Measurements from ENCODE around the gene FBXW7. TPM values are rescaled to one million over a fixed set of nuclear protein-coding genes. Genes with fewer than 3 reads are reported as not detected.

Gene FBXW7
- total and polyA plus RNA-seq, 2 experiments from 2014 or later, result 16.2 to 43.5 TPM

DNA sequence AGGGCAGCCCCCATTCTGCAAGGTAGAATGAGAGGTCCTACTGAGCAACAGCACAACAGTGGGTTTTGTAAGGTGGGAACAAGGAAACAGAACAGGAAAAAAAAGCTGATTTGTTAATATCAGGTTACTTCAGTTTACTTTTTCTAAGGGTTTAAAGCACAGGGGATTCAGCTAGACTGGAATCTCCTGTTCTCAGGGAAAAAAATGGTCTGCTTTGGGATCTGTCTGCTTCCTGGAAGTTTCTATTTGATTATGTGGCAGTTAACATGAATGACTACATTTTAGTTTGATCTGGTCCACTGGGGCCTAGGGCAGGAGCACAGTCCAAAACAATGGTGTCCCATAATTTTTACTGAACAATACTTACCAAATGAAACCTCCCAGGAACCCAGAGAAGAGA lies 104.6 kb downstream of the FBXW7 start:
- TF ChIP-seq EZH2phosphoT487 (IDR thresholded peaks at IDR 0.05; ENCODE audit: low read depth, severe bottlenecking, unreplicated experiment) (no peak), CTCF (IDR thresholded peaks at IDR 0.05; ENCODE audit: poor library complexity) (no peak)
- H3K36me3 ChIP-seq (replicated peaks; ENCODE audit: insufficient read depth, low read depth), result no peaks in the 10 kb centered on the region
- H3K79me2 ChIP-seq, result peaks cover 28% of the 10 kb centered on the region
- H4K20me1 ChIP-seq (ENCODE audit: insufficient read depth, poor library complexity, severe bottlenecking), result no peaks in the 10 kb centered on the region
- H3K9me3 ChIP-seq (ENCODE audit: low read depth), result no peaks in the 10 kb centered on the region
- no peak for DNase-seq (ENCODE audit: low spot score)
- no peak overlapping the region for H2AFZ ChIP-seq
- peaks cover 17% of the 10 kb centered on the region for H3K4me1 ChIP-seq (ENCODE audit: insufficient read depth)
- no peaks in the 10 kb centered on the region for H3K27me3 ChIP-seq
- H3K27ac ChIP-seq, result peak overlapping the region; percentile 72
- H3K9me2 ChIP-seq (replicated peaks; ENCODE audit: insufficient read depth), result no peaks in the 10 kb centered on the region
- peak overlapping the region; percentile 32 for H3K4me2 ChIP-seq
- no peak overlapping the region for H3K4me3 ChIP-seq

DNA sequence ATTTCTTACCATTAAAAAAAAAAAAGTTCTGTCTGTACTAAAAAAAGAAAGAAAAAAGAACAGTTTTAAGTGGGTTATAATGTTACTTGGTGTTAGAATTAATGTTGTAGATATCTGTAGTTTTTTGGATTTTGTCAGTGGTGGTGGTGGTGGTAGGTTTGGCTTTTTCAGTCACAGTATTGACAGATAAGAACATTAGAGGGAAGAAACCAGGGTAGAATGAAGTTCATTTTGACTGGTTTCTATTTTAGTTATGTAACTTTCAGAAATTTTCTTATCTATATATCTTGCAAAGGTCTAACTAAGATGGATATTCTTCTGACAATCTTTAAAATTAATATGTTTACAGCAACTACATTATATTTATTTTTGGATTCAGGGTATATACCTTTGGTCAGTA lies 105.4 kb downstream of the FBXW7 start:
- Histone ChIP-seq H3K4me1 (ENCODE audit: insufficient read depth) (peaks cover 17% of the 10 kb centered on the region), H3K27me3 (no peaks in the 10 kb centered on the region), H3K36me3 (replicated peaks; ENCODE audit: insufficient read depth, low read depth) (no peaks in the 10 kb centered on the region), H4K20me1 (ENCODE audit: insufficient read depth, poor library complexity, severe bottlenecking) (no peaks in the 10 kb centered on the region), H3K9me3 (ENCODE audit: low read depth) (no peaks in the 10 kb centered on the region), H3K4me3 (no peak overlapping the region), H3K27ac (peak overlapping the region; percentile 72), H2AFZ (no peak overlapping the region), H3K9me2 (replicated peaks; ENCODE audit: insufficient read depth) (no peaks in the 10 kb centered on the region), H3K79me2 (peaks cover 24% of the 10 kb centered on the region), H3K4me2 (peak overlapping the region; percentile 32)
- TF ChIP-seq EZH2phosphoT487 (IDR thresholded peaks at IDR 0.05; ENCODE audit: low read depth, severe bottlenecking, unreplicated experiment) (no peak), EZH2 (IDR thresholded peaks at IDR 0.05; ENCODE audit: borderline replicate concordance) (no peak), CTCF (IDR thresholded peaks at IDR 0.05; ENCODE audit: poor library complexity) (no peak)
- no peak for DNase-seq (ENCODE audit: low spot score)

DNA sequence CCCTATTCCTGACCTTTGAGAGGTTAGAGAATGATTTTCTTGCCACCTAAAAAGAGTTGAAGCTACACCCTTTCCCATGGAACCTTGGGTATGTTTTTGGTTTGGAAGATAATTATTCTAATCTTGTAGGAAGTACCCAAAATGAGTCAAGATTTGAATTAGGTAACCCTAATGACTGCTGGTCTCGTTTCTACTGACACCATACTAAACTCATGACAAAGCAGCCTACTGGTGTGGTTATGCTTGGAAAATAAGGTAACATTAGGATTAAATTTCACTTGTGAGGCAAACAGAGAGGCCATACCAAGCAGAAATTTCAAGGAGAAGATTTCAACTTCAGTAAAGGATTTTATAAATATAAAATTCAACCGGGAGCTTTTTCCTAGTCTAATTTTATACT lies 107.9 kb downstream of the FBXW7 start:
- Histone ChIP-seq H2AFZ (no peak overlapping the region), H3K4me3 (no peak overlapping the region), H4K20me1 (ENCODE audit: insufficient read depth, poor library complexity, severe bottlenecking) (no peaks in the 10 kb centered on the region), H3K36me3 (replicated peaks; ENCODE audit: insufficient read depth, low read depth) (no peaks in the 10 kb centered on the region), H3K9me2 (replicated peaks; ENCODE audit: insufficient read depth) (no peaks in the 10 kb centered on the region), H3K4me1 (ENCODE audit: insufficient read depth) (peaks cover 17% of the 10 kb centered on the region), H3K9me3 (ENCODE audit: low read depth) (no peaks in the 10 kb centered on the region), H3K79me2 (peaks cover 23% of the 10 kb centered on the region), H3K27ac (no peak overlapping the region), H3K27me3 (no peaks in the 10 kb centered on the region), H3K4me2 (no peak overlapping the region)
- TF ChIP-seq CTCF (IDR thresholded peaks at IDR 0.05; ENCODE audit: poor library complexity), result no peak
- TF ChIP-seq EZH2 (IDR thresholded peaks at IDR 0.05; ENCODE audit: borderline replicate concordance), result no peak
- no peak for TF ChIP-seq EZH2phosphoT487 (IDR thresholded peaks at IDR 0.05; ENCODE audit: low read depth, severe bottlenecking, unreplicated experiment)
- WGBS (ENCODE audit: low lambda C conversion rate, missing lambda C conversion rate), result 87% methylated on average over 2 of the region's 2 CpGs
- DNase-seq (ENCODE audit: low spot score), result no peak

DNA sequence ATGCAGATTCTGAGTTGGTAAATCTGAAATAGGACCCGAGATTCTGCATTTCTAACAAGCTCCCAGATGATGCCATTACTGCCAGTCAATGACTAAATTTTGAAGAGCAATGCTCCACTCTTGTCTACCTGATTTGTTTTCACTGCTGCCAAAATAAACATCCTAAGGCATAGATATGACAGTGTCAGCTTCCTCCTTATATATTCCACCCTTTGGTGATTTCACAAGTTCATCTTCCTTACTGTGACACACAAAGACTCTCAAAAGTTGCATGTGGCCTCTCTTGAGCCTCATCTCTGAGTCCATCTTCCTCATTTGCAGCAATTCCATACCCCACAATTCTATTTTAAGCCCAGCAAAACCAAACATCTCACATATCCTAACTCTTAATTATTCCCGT lies 110.9 kb downstream of the FBXW7 start:
- no peak overlapping the region for H2AFZ ChIP-seq
- no peaks in the 10 kb centered on the region for H4K20me1 ChIP-seq (ENCODE audit: insufficient read depth, poor library complexity, severe bottlenecking)
- TF ChIP-seq CTCF (IDR thresholded peaks at IDR 0.05; ENCODE audit: poor library complexity) (no peak), EZH2 (IDR thresholded peaks at IDR 0.05; ENCODE audit: borderline replicate concordance) (no peak), EZH2phosphoT487 (IDR thresholded peaks at IDR 0.05; ENCODE audit: low read depth, severe bottlenecking, unreplicated experiment) (no peak)
- no peaks in the 10 kb centered on the region for H3K9me2 ChIP-seq (replicated peaks; ENCODE audit: insufficient read depth)
- no peak overlapping the region for H3K4me3 ChIP-seq
- no peak for DNase-seq (ENCODE audit: low spot score)
- 62% methylated on average over 2 of the region's 2 CpGs for WGBS (ENCODE audit: low lambda C conversion rate, missing lambda C conversion rate)
- H3K4me1 ChIP-seq (ENCODE audit: insufficient read depth), result no peaks in the 10 kb centered on the region
- no peaks in the 10 kb centered on the region for H3K36me3 ChIP-seq (replicated peaks; ENCODE audit: insufficient read depth, low read depth)
- peak overlapping the region; percentile 70 for H3K27ac ChIP-seq
- peaks cover 46% of the 10 kb centered on the region for H3K79me2 ChIP-seq
- no peaks in the 10 kb centered on the region for H3K9me3 ChIP-seq (ENCODE audit: low read depth)
- H3K27me3 ChIP-seq, result no peaks in the 10 kb centered on the region
- H3K4me2 ChIP-seq, result no peak overlapping the region

Measured in hepatocyte (in vitro differentiated cells).